GM12878 (cell line): ENCODE results near the gene LMBR1. TPM values are rescaled to one million over a fixed set of nuclear protein-coding genes. Genes with fewer than 3 reads are reported as not detected.

ENCODE experiments used
- ATAC-seq: fragments of 200-7000 bp; cut with Tn5 transposase; 3 replicates; pipeline ENCODE4 v1.9.1; 2020; ENCODE audit warnings: mild to moderate bottlenecking, moderate library complexity
- BruUV-seq: library from RNA; stranded (reverse); fragments of 400-500 nt; replicated peaks from 2 replicates; lab custom pipeline; 2021; lab: Mats Ljungman, UMichigan
- CTCF ChIA-PET: fragments of 300-600 bp; sonication (Branson Sonifier 250); formaldehyde crosslinking; extraction: SDS; loops from one replicate; lab custom pipeline; 2021; ENCODE audit warnings: inconsistent platforms; lab: Yijun Ruan, JAX
- POLR2A ChIA-PET: fragments of 350-600 bp; formaldehyde crosslinking; extraction: SDS; loops from one replicate; lab custom pipeline; 2021; ENCODE audit warnings: inconsistent platforms; lab: Charles Lee
- RAD21 ChIA-PET: fragments of 300-600 bp; sonication (Branson Sonifier 250); formaldehyde crosslinking; loops from one replicate; lab custom pipeline; 2023; ENCODE audit warnings: antibody characterized with exemption; ENCODE audit not compliant: unreplicated experiment; lab: Charles Lee
- SMC1A ChIA-PET: fragments of 300-600 bp; sonication (Branson Sonifier 250); formaldehyde crosslinking; loops from one replicate; lab custom pipeline; 2023; ENCODE audit not compliant: unreplicated experiment, uncharacterized antibody; lab: Charles Lee
- DNase-seq: peaks from one replicate; pipeline ENCODE4 v3.0.0-alpha.2; 2011; ENCODE audit warnings: low read depth, low spot score
- FAIRE-seq: peaks from 3 replicates; lab custom pipeline; 2011; peaks lifted over from hg19 to GRCh38; lab: Jason Lieb, UNC
- H2AFZ ChIP-seq: 2 replicates; pipeline ENCODE4 v1.6.0; 2011; ENCODE audit warnings: low read depth, low read length, control low read depth; ENCODE audit not compliant: control insufficient read depth
- H3K27ac ChIP-seq: 2 replicates; pipeline ENCODE4 v1.5.1; 2011; ENCODE audit warnings: control low read depth; ENCODE audit not compliant: control insufficient read depth, insufficient read depth
- H3K27me3 ChIP-seq, 2 experiments: replicated peaks in 1 of 2; 2 replicates each; pipeline versions ENCODE4 v1.6.0 to v1.6.1; 2011; ENCODE audit warnings: low read length in 1 of 2; ENCODE audit not compliant: control insufficient read depth in 2 of 2, insufficient read depth in 2 of 2
- H3K36me3 ChIP-seq, 2 experiments: 2 replicates each; pipeline ENCODE4 v1.5.1; 2011; ENCODE audit warnings: low read length in 1 of 2; ENCODE audit not compliant: control insufficient read depth in 2 of 2, insufficient read depth in 2 of 2
- H3K4me1 ChIP-seq: 2 replicates; pipeline ENCODE4 v1.6.1; 2011; ENCODE audit warnings: mild to moderate bottlenecking, low read length, moderate library complexity, mixed read lengths; ENCODE audit not compliant: control insufficient read depth, insufficient read depth
- H3K4me2 ChIP-seq: 2 replicates; pipeline ENCODE4 v1.6.0; 2011; ENCODE audit warnings: control low read depth; ENCODE audit not compliant: control insufficient read depth, insufficient read depth
- H3K4me3 ChIP-seq: fragments of 200-600 bp; sonication (generic); 2 replicates; pipeline ENCODE4 v1.5.1; 2016
- H3K79me2 ChIP-seq: 2 replicates; pipeline ENCODE4 v1.6.0; 2011; ENCODE audit warnings: low read length; ENCODE audit not compliant: control insufficient read depth, insufficient read depth
- H3K9ac ChIP-seq: 2 replicates; pipeline ENCODE4 v1.8.0; 2011; ENCODE audit warnings: low read length, control low read depth, mixed read lengths; ENCODE audit not compliant: control insufficient read depth, insufficient read depth
- H3K9me3 ChIP-seq: replicated peaks from 3 replicates; pipeline ENCODE4 v1.5.1; 2011; ENCODE audit warnings: mild to moderate bottlenecking, low read length; ENCODE audit not compliant: control insufficient read depth, insufficient read depth
- H4K20me1 ChIP-seq: 2 replicates; pipeline ENCODE4 v1.6.0; 2011; ENCODE audit not compliant: control insufficient read depth, insufficient read depth
- BMI1 ChIP-seq: fragments of 450-650 bp; IDR thresholded peaks from 2 replicates; pipeline ENCODE4 v1.6.1; 2016; ENCODE audit warnings: mild to moderate bottlenecking, moderate library complexity, borderline replicate concordance
- BRCA1 ChIP-seq: IDR thresholded peaks from 2 replicates; pipeline ENCODE4 v1.6.1; 2011; ENCODE audit warnings: low read depth, low read length, improper control_type of control experiment
- CBX3 ChIP-seq: fragments of 200-600 bp; sonication (generic); IDR thresholded peaks from 2 replicates; pipeline ENCODE4 v1.6.1; 2016; ENCODE audit warnings: low read depth, borderline replicate concordance
- GABPA ChIP-seq: IDR thresholded peaks from 2 replicates; pipeline ENCODE4 v1.6.1; 2014; ENCODE audit warnings: antibody characterized with exemption, low read depth, mild to moderate bottlenecking, inconsistent platforms
- GATAD2B ChIP-seq: fragments of 450-650 bp; conservative IDR thresholded peaks from 2 replicates; pipeline ENCODE4 v1.6.1; 2017; ENCODE audit warnings: low read depth, mild to moderate bottlenecking, moderate library complexity
- IKZF2 ChIP-seq, 2 experiments: fragments of 450-650 bp; IDR thresholded peaks; 2 replicates each; pipeline ENCODE4 v1.6.1; 2017; ENCODE audit warnings: mild to moderate bottlenecking in 2 of 2, moderate library complexity in 2 of 2
- MEF2A ChIP-seq: IDR thresholded peaks from 2 replicates; pipeline ENCODE4 v1.6.1; 2011; ENCODE audit warnings: low read depth, mild to moderate bottlenecking, low read length, moderate library complexity; ENCODE audit not compliant: insufficient read depth
- MEF2B ChIP-seq: fragments of 450-650 bp; IDR thresholded peaks from 2 replicates; pipeline ENCODE4 v1.6.1; 2018; ENCODE audit warnings: mild to moderate bottlenecking, moderate library complexity; ENCODE audit not compliant: partially characterized antibody, poor library complexity, severe bottlenecking
- MTA3 ChIP-seq: IDR thresholded peaks from 2 replicates; pipeline ENCODE4 v1.6.1; 2012; ENCODE audit warnings: low read length, inconsistent platforms, borderline replicate concordance
- NFXL1 ChIP-seq: fragments of 450-650 bp; IDR thresholded peaks from 2 replicates; pipeline ENCODE4 v1.6.1; 2017; ENCODE audit warnings: antibody characterized with exemption, mild to moderate bottlenecking, borderline replicate concordance
- NR2C1 ChIP-seq: fragments of 450-650 bp; IDR thresholded peaks from 2 replicates; pipeline ENCODE4 v1.6.1; 2017; ENCODE audit warnings: antibody characterized with exemption, mild to moderate bottlenecking, moderate library complexity
- PAX5 ChIP-seq: IDR thresholded peaks from 2 replicates; pipeline ENCODE4 v1.6.1; 2011; ENCODE audit warnings: low read depth, low read length, borderline replicate concordance
- POLR2AphosphoS2 ChIP-seq: IDR thresholded peaks from 2 replicates; pipeline ENCODE4 v1.6.1; 2011; ENCODE audit warnings: low read depth, mild to moderate bottlenecking, low read length, improper control_type of control experiment, moderate library complexity
- RUNX3 ChIP-seq: IDR thresholded peaks from 2 replicates; pipeline ENCODE4 v1.6.1; 2012; ENCODE audit warnings: low read length, inconsistent platforms
- STAT3 ChIP-seq: IDR thresholded peaks from 2 replicates; pipeline ENCODE4 v1.6.1; 2011; ENCODE audit warnings: low read depth, low read length, improper control_type of control experiment
- ZNF384 ChIP-seq: IDR thresholded peaks from 2 replicates; pipeline ENCODE4 v1.6.1; 2012; ENCODE audit warnings: low read depth, mild to moderate bottlenecking, low read length, improper control_type of control experiment, borderline replicate concordance
- whole genome bisulfite sequencing: methylation state at CpG from one replicate; pipeline ENCODE4 v1.1.6; 2016; ENCODE audit warnings: low lambda C conversion rate; ENCODE audit not compliant: insufficient replicate concordance, insufficient coverage; ENCODE audit errors: missing lambda C conversion rate; 5-methylcytosine and 5-hydroxymethylcytosine counted together
- in situ Hi-C: fragments of 300-500 bp; cut with MboI; formaldehyde crosslinking; loops from 9 replicates; pipeline ENCODE4 v1.14.3; 2018; ENCODE audit warnings: mixed read lengths
- intact Hi-C: fragments of 100-400 bp; cut with micrococcal nuclease; formaldehyde crosslinking; loops from one replicate; pipeline ENCODE4 v1.14.2; 2022; ENCODE audit not compliant: unreplicated experiment
- polyA plus RNA-seq, 11 experiments: library from polyadenylated mRNA; depleted of rRNA in 4 of 11; unstranded in 6 of 11; stranded (reverse) in 5 of 11; fragments of >200 nt; fragmentation: Nextera tagmentation in 4 of 11; fragmentation: Illumina TruSeq in 1 of 11; extraction: Ambion mirVana in 4 of 11; extraction: Trizol in 1 of 11; gene quantifications; 1 replicate in 1 of 11; 2 replicates in 10 of 11; pipeline versions ENCODE4 v1.2.1 to v1.2.3, GENCODE V29; 2011 to 2016; ENCODE audit warnings: inconsistent platforms in 2 of 11, missing spikeins in 2 of 11, low read depth in 1 of 11
- total RNA-seq, 4 experiments: library from RNA; depleted of rRNA in 3 of 4; stranded (reverse); fragments of >200 nt in 3 of 4; fragmentation: Illumina TruSeq in 1 of 4; extraction: Trizol in 1 of 4; gene quantifications; 2 replicates each; pipeline versions ENCODE4 v1.2.1 to v1.2.3, GENCODE V29; 2013 to 2021
- TF ChIP-seq, protein P1 (sequence below): IDR thresholded peaks from 2 replicates; pipeline ENCODE4 v1.6.1; 2011; ENCODE audit warnings: low read depth, low read length, improper control_type of control experiment, borderline replicate concordance
- TF ChIP-seq, protein P2 (sequence below): fragments of 450-650 bp; IDR thresholded peaks from 2 replicates; pipeline ENCODE4 v1.6.1; 2014; ENCODE audit warnings: mild to moderate bottlenecking
- TF ChIP-seq, protein P3 (sequence below): IDR thresholded peaks from 2 replicates; pipeline ENCODE4 v1.6.1; 2012; ENCODE audit warnings: improper control_type of control experiment, low read depth, low read length; ENCODE audit not compliant: insufficient replicate concordance

Gene LMBR1
- total and polyA plus RNA-seq, 10 of the 15 experiments (the other 5 are each of a cell fraction or from before 2014, with no cell fraction given): 4.0 to 63.5 (median 28.8) TPM

GRCh38 chr7:156773966-156774365, 119.0 kb downstream of the LMBR1 start:
- Histone ChIP-seq H3K4me2 (no peak overlapping the region), H3K79me2 (no peaks in the 10 kb centered on the region), H3K27ac (no peak overlapping the region), H3K4me1 (peaks cover 16% of the 10 kb centered on the region; the same call in 1 of the 2 replicates), H3K36me3 (no peaks in the 10 kb centered on the region), H3K9me3 (peaks cover 2% of the 10 kb centered on the region; the same call in 2 of the 3 replicates), H3K9ac (no peak overlapping the region), H4K20me1 (no peaks in the 10 kb centered on the region), H2AFZ (no peak overlapping the region), H3K27me3 (no peaks in the 10 kb centered on the region), H3K4me3 (no peak overlapping the region)
- CTCF ChIA-PET: interaction anchor here (1.4 kb wide), 1 partner anchor 12 kb away, joined by 3 read pairs; no protein-coding TSS in a partner anchor
- peak; percentile 54 for ATAC-seq
- BruUV-seq: no TSS peak
- RAD21 ChIA-PET: no interaction called here
- SMC1A ChIA-PET: interaction anchor here (1.5 to 2.0 kb wide), 3 partner anchors 15 to 43 kb away, joined by 4 to 6 read pairs (median 5); no protein-coding TSS in a partner anchor
- in situ Hi-C loops: no loop called here
- FAIRE-seq: no peak
- WGBS: 36% methylated on average over 1 of the region's 1 CpG
- POLR2A ChIA-PET: no interaction called here
- DNase-seq: no peak
- intact Hi-C loops: no loop called here
- peak; percentile 41; the same call in 1 of the 2 replicates for TF ChIP-seq ZNF384
- no peak for TF ChIP-seq GABPA
- no peak for TF ChIP-seq NFXL1
- TF ChIP-seq POLR2AphosphoS2: no peak
- TF ChIP-seq RUNX3: peak; percentile 70
- TF ChIP-seq CBX3: no peak
- TF ChIP-seq NR2C1: no peak
- no peak for TF ChIP-seq MEF2A
- TF ChIP-seq STAT3: no peak
- TF ChIP-seq, protein P1, sequence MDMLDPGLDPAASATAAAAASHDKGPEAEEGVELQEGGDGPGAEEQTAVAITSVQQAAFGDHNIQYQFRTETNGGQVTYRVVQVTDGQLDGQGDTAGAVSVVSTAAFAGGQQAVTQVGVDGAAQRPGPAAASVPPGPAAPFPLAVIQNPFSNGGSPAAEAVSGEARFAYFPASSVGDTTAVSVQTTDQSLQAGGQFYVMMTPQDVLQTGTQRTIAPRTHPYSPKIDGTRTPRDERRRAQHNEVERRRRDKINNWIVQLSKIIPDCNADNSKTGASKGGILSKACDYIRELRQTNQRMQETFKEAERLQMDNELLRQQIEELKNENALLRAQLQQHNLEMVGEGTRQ: no peak
- no peak for TF ChIP-seq BMI1
- no peak for TF ChIP-seq MEF2B
- no peak for TF ChIP-seq GATAD2B
- TF ChIP-seq IKZF2 (IDR thresholded peaks at IDR 0.05): 0 out of 4 replicates have a peak, but pooled peaks of 1 of the 2 experiments have one; percentile 17
- TF ChIP-seq MTA3: no peak
- TF ChIP-seq BRCA1: no peak
- TF ChIP-seq, protein P2, sequence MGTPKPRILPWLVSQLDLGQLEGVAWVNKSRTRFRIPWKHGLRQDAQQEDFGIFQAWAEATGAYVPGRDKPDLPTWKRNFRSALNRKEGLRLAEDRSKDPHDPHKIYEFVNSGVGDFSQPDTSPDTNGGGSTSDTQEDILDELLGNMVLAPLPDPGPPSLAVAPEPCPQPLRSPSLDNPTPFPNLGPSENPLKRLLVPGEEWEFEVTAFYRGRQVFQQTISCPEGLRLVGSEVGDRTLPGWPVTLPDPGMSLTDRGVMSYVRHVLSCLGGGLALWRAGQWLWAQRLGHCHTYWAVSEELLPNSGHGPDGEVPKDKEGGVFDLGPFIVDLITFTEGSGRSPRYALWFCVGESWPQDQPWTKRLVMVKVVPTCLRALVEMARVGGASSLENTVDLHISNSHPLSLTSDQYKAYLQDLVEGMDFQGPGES: no peak
- TF ChIP-seq PAX5: no peak
- TF ChIP-seq, protein P3, sequence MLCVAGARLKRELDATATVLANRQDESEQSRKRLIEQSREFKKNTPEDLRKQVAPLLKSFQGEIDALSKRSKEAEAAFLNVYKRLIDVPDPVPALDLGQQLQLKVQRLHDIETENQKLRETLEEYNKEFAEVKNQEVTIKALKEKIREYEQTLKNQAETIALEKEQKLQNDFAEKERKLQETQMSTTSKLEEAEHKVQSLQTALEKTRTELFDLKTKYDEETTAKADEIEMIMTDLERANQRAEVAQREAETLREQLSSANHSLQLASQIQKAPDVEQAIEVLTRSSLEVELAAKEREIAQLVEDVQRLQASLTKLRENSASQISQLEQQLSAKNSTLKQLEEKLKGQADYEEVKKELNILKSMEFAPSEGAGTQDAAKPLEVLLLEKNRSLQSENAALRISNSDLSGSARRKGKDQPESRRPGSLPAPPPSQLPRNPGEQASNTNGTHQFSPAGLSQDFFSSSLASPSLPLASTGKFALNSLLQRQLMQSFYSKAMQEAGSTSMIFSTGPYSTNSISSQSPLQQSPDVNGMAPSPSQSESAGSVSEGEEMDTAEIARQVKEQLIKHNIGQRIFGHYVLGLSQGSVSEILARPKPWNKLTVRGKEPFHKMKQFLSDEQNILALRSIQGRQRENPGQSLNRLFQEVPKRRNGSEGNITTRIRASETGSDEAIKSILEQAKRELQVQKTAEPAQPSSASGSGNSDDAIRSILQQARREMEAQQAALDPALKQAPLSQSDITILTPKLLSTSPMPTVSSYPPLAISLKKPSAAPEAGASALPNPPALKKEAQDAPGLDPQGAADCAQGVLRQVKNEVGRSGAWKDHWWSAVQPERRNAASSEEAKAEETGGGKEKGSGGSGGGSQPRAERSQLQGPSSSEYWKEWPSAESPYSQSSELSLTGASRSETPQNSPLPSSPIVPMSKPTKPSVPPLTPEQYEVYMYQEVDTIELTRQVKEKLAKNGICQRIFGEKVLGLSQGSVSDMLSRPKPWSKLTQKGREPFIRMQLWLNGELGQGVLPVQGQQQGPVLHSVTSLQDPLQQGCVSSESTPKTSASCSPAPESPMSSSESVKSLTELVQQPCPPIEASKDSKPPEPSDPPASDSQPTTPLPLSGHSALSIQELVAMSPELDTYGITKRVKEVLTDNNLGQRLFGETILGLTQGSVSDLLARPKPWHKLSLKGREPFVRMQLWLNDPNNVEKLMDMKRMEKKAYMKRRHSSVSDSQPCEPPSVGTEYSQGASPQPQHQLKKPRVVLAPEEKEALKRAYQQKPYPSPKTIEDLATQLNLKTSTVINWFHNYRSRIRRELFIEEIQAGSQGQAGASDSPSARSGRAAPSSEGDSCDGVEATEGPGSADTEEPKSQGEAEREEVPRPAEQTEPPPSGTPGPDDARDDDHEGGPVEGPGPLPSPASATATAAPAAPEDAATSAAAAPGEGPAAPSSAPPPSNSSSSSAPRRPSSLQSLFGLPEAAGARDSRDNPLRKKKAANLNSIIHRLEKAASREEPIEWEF: no peak
